T-helper 2 cell (primary cell): ENCODE measurements around the gene OR2S2.
"Not testable (repeated sequence)": the region's sequence is repeated elsewhere in the genome, so short reads cannot be mapped to it uniquely, and the experiment has no call there.

Source experiments
- DNase-seq, 5 experiments: peaks; one replicate each; pipeline versions ENCODE4 v3.0.0 to v3.0.0-alpha.2; 2012 to 2022

Gene OR2S2

GRCh38 chr9:35933550-35934067, 24.3 kb downstream of the OR2S2 start:
- DNase-seq = no peak

GRCh38 chr9:35932735-35933134, 25.2 kb downstream of the OR2S2 start:
- DNase-seq = peak in 1 of 5 experiments; percentile 52

- DNase-seq = no peak
These were observed 27.0 kb downstream of the OR2S2 start for GRCh38 chr9:35930989-35931388.

GRCh38 chr9:35930521-35930920, 27.4 kb downstream of the OR2S2 start:
- DNase-seq = no peak

GRCh38 chr9:35929453-35929718, 28.6 kb downstream of the OR2S2 start:
- DNase-seq = no peak

DNA sequence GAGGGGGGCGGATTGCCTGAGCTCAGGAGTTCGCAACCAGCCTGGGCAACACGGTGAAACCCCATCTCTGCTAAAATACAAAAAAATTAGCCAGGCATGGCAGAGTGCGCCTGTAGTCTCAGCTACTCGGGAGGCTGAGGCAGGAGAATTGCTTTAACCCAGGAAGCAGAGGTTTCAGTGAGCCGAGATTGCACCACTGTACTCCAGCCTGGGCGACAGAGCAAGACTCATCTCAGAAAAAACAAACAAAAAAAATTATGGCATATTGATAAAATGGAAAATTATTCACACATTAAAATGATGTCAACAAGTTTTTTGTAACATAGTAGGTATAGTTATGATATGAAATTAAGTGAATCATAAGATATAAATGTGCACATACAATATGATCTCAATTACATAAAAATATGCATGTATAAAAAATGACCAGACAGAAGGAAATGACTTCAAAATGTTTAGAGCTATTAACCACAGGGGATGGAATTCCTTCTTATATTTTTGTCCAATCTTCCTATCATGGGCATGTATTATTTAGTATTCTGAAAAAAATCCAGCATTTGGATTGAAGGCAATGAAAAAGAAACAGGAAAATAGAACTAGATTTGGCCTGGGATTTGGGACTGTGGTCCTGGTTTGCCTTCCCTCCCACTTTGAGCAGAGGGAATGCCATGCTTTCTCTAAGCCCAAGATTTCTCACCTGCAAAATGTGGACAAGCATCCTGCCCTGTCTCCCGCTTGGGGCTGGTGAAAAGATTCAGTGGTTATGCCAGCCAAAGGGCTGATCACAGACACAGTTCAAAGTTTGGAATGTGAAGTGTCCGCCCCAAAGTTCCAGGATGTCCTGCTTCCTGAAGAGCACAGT, 29.1 kb downstream of the OR2S2 start:
- no peak for DNase-seq

DNA sequence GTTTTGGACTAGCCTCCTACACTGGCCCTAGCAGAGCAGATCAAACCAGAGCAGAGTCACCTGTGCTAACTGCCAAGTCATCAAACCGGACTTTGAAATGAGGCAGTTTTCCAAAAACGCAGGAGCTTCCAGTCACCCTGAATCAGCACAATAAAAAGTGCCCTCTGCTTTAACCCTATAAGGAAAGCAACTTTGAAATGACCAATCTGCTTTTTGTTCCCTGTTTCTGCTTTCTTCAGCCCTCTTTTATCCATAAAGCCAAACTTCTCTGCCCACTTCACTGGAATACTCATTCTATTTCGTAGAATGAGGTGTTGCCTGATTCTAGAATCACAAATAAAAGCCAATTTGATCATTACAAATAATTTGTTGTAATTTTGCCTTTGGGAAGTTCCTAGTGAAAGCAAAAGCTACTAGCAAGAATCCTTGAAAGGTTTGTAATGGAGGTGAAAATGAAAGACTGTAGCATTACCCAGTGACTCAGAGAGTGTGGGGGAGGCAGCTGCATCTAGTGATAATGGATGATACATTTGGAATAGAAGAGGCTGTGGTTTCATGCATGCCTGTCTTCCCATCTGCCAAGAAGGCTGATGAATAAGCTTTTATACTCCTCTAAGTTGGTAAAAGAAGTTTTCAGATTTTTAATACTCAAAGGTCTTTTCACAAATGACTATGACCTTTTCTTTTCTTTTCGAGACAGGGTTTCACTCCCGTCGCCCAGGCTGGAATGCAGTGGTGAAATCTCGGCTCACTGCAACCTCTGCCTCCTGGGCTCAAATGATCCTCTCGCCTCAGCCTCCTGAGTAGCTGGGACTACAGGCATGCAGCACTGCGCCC, 33.8 kb downstream of the OR2S2 start:
- peak in 1 of 5 experiments; percentile 33 for DNase-seq

DNA sequence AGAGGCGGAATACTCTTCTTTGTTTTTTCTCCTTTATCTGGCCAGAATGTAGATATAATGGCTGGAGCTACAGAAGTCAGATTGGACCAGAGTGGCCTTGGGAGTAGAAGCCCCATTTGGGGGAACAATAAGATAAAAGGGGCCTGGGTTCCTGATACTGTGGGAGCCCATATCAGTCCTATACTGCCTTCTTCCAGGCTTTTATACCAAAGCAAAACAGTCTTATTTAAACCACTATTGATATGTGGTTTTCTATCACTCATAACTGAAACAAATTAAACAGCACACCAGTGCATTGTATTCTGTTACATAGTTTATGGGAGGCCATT, 34.4 kb downstream of the OR2S2 start:
- no peak for DNase-seq

DNA sequence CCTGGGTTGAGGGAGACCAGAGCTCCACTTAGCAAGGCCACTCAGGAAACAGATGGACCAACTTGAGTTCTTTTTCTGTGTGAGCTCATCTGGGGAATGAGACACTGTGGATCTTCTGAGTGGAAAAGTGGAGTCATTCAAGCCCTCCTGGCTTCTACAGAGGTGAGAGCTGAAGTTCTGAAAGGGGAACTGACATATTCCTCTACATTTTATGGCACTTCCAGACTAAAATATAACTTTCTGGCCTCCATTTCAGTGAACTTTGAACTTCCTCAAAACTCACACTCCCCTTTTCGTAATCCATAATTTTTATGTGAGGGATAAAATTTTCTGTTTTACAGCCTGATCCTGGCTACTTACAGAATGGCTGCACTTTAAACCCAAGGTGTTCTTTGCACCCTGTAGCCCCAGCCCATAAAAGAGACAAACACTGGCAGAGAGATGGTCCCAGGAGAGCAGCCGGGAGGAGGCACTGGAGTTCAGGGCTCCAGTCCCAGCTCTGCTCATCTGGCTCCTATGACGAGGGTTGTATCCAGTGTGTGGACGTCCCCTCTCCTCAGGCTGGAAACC, 37.8 kb downstream of the OR2S2 start:
- DNase-seq = no peak

DNA sequence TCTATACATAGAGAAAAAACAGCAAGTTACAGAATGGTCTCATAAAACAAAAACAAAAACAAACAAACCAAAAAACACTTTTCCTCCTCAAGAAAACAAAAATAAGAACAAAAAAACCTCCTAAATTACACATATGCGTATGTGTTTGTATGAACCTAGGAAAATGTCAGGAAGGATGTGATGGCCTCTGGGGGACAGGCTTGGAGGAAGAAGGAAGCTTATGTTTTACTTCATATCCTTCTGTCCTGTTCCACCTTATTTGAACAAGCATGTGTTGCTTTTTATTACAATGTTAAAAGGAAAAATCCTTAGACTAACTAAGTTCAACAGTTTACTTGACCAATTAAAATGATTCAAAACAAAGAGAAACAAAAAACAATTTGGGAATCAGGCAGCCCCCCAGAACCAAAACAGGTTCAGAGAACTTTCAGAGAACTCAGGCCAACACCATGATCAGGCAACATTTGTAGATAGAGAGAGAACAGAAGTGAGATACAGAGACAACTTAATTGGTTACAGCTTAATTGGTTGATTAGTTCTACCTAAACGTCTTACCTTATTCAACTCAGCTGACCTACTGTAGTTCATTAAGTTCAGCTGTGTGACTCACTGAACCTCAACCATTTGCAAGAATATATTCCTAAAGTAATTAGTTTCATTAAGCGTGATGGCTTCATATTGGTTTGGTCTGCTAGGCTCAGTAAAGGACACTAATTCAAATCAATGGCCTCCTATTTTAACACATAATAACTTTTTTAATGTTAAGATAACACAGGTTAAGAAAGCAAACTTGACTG, 38.5 kb downstream of the OR2S2 start:
- DNase-seq = no peak

DNA sequence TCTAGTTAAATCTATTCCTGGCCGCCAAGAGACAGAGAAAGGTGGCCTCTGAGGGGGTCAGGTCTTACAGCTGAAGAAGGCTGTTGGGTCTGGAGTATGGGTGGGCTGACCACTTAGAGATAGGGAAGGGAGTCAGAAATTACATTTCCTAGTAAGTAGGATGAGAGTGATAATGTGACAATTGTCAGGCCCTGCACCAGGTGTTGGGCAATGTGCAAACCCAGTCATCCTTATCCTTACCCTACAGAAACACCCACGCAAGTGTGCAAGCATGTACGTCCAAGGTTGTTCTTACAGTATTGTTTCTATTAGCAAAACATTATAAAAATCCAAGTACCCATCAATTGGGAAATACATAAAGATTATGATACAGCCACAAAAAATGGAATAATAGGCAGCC, 39.2 kb downstream of the OR2S2 start:
- no peak for DNase-seq

DNA sequence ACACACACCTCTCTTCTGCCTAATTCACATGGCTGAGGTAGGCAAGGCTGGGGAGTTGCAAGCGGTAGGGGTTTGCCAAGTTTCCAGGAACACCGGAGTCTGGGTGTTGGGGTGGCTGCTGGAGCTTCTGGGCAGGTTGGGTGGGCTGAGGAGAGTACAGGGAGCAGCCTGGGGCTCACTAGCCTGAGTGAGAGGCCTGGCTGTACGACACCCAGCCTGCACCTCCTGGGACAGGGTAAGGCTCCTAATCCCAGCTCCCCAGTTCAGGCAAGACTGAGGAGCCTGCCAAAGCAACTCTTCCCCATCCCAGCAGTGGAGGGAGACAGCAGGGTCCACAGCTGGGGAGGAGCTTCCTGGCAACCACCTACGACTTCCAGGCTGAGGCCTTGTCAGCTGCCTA, 40.7 kb downstream of the OR2S2 start:
- DNase-seq = no peak

- no peak for DNase-seq
These were observed 42.2 kb downstream of the OR2S2 start for GRCh38 chr9:35915681-35916294.

GRCh38 chr9:35914301-35914807, 43.6 kb downstream of the OR2S2 start:
- DNase-seq = peak in 1 of 5 experiments; percentile 50

GRCh38 chr9:35913429-35913828, 44.5 kb downstream of the OR2S2 start:
- not testable (repeated sequence) for DNase-seq

GRCh38 chr9:35912791-35913400, 45.1 kb downstream of the OR2S2 start:
- DNase-seq = no peak

DNA sequence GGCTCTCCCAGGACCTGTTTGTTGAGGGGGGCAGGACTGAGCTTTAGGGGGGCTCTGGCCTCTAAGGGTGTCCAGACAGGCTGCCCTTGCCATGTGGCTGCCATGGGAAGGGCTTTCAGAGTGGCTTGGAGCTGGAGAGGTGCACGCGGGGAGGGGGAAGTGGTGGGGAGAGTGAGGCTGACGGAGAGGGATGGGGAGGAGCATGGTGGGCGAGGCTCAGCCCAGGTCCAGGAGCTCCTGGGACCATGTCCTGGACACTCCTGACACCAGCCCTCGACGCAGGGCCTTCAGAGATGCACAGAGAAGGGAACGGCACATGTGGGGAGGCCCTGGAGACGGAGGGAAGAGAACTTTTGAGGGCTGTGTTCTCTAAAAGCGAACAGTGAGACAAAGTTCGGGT, 46.3 kb downstream of the OR2S2 start:
- DNase-seq = no peak

DNA sequence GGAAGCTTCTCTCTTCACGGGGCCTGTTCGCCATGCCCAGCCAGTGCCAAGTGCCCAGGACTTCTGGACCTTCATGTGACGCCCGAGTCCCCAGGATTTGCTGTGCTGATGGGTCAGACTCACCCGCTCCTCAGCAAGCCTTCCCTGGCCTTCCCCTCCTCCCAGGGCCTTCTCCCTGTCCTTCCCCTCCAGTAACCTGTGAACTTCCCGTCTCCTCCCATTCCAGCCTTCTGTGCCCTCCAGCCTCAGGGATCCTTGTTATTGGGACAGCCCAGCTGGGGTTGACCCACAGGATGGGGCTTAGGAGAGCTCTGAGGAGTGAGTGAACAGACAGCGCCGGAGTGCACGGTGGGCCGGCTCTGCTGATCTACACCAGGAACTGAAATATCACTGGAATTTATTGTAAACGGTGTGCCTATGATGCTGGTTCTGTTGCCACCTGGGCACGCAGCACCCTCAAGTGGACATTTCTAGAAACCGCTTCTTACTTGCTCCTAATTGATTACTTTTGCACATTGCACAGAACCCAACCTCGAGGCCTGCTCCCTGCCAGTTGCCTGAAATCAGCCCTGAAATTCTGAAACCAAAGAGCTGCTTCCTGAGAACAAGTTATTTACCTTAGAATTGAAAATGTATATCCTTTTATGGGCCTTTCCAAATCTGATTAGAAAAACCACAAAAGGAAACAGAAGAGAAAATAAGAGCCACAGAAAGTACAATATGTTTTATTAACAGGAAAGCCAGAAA, 47.2 kb downstream of the OR2S2 start:
- peak in 3 of 5 experiments; percentile 3 to 93 (median 24) for DNase-seq

GRCh38 chr9:35909687-35910612, 48.0 kb downstream of the OR2S2 start:
- DNase-seq = no peak

DNA sequence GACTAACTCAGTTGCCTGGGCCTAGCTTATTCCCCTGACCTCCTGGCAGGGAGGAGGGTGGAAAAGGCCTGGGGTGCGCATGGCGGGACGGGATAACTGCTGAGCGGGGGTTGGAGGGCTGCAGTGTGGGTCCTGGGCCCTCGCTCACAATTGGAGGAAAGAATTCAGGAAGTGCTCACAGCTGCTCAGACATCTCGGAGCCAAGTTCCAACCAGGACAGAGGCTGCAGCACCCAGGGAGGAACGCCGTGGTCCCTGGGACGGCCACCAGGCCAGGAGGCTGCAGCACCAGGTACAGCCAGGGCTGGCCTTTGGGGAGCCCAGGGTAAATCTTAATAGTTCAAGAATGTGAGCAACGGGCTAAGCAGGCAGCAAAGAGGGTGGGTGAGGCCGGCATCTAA, 48.7 kb downstream of the OR2S2 start, which contains the start of gene SPAAR:
SPAAR (plus strand) TSS at position 217 of the 400 bp plus-strand sequence. CDS start 974 bp downstream, outside the sequence.
- DNase-seq = no peak
